ENCODE results near the gene INPP5J.

DNA sequence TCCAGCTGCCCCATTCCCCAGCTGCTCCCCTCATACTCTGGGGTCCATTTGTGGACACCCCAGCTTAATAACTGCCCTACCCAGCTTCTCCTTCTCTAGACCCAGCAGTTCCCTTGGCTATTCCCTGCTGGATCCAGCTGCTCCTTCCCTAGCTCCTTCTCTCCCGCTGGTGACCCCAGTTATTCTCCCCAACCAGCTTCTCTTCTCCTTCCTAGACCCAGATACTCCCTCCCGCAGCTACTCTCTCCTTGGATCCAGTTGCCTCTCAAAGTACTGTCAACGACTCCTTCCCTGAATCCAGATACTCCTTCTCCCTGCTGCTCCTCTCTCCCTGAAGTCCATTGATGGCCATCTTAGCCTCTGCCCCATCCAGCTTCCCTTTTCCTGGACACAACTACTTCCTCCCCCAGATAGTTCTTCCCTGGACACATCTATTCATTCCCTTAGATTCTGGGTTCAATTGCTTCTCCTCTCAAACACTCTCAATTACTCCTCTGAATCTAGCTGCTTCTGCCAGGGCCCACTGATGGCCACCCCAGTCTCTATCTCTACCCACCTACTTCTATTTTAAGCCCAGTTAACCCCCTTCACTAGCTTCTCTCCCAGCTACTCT is 27.0 kb upstream of the INPP5J start:
- TF ChIP-seq, protein P1, sequence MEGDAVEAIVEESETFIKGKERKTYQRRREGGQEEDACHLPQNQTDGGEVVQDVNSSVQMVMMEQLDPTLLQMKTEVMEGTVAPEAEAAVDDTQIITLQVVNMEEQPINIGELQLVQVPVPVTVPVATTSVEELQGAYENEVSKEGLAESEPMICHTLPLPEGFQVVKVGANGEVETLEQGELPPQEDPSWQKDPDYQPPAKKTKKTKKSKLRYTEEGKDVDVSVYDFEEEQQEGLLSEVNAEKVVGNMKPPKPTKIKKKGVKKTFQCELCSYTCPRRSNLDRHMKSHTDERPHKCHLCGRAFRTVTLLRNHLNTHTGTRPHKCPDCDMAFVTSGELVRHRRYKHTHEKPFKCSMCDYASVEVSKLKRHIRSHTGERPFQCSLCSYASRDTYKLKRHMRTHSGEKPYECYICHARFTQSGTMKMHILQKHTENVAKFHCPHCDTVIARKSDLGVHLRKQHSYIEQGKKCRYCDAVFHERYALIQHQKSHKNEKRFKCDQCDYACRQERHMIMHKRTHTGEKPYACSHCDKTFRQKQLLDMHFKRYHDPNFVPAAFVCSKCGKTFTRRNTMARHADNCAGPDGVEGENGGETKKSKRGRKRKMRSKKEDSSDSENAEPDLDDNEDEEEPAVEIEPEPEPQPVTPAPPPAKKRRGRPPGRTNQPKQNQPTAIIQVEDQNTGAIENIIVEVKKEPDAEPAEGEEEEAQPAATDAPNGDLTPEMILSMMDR (conservative IDR thresholded peaks at IDR 0.05 in 1 of 2, IDR thresholded peaks at IDR 0.05 in 1 of 2; ENCODE audit: extremely low read depth in 1 of 2, insufficient read depth in 1 of 2, low read depth in 1 of 2, low read length in 2 of 2) = no peak
- no peak for TF ChIP-seq EZH2 (IDR thresholded peaks at IDR 0.05; ENCODE audit: borderline replicate concordance, low read length)

Data from mammary epithelial cell (primary cell).